CD14-positive monocyte (primary cell): ENCODE results near the gene SMU1. TPM values are rescaled to one million over a fixed set of nuclear protein-coding genes. Genes with fewer than 3 reads are reported as not detected.

Experiments used
- DNase-seq, 3 donors: peaks; one replicate each; pipeline ENCODE4 v3.0.0-alpha.2; 2011 to 2022
- H2AFZ ChIP-seq: 2 replicates; pipeline ENCODE4 v1.6.0; 2012; ENCODE audit warnings: mild to moderate bottlenecking, low read depth, low read length, inconsistent platforms; ENCODE audit not compliant: insufficient read depth, poor library complexity, severe bottlenecking
- H3K27ac ChIP-seq, 2 donors: 1 replicate in 1 of 2; 2 replicates in 1 of 2; pipeline ENCODE4 v1.5.1; 2012 to 2013; ENCODE audit warnings: low read length in 2 of 2, control low read depth in 1 of 2, inconsistent platforms in 1 of 2, low read depth in 1 of 2, mild to moderate bottlenecking in 1 of 2
- H3K27me3 ChIP-seq, 2 donors: one replicate each; pipeline versions ENCODE4 v1.6.0 to v1.6.1; 2011 to 2013; ENCODE audit warnings: low read length in 2 of 2; ENCODE audit not compliant: control insufficient read depth in 2 of 2, insufficient read depth in 2 of 2
- H3K36me3 ChIP-seq, 2 donors: replicated peaks in 1 of 2; 1 replicate in 1 of 2; 2 replicates in 1 of 2; pipeline versions ENCODE4 v1.5.1 to v1.6.1; 2012 to 2013; ENCODE audit warnings: low read length in 2 of 2, control low read depth in 1 of 2, inconsistent platforms in 1 of 2, mild to moderate bottlenecking in 1 of 2; ENCODE audit not compliant: insufficient read depth in 2 of 2, control insufficient read depth in 1 of 2
- H3K4me1 ChIP-seq, 2 donors: 1 replicate in 1 of 2; 2 replicates in 1 of 2; pipeline versions ENCODE4 v1.5.1 to v1.6.1; 2012 to 2013; ENCODE audit warnings: low read length in 2 of 2, control low read depth in 1 of 2, inconsistent platforms in 1 of 2, mild to moderate bottlenecking in 1 of 2, moderate library complexity in 1 of 2; ENCODE audit not compliant: insufficient read depth in 2 of 2, control insufficient read depth in 1 of 2
- H3K4me2 ChIP-seq: replicated peaks from 2 replicates; pipeline ENCODE3; 2012; ENCODE audit warnings: low read length, moderate library complexity, mild to moderate bottlenecking; ENCODE audit not compliant: poor library complexity, severe bottlenecking; ENCODE audit errors: extremely low read depth
- H3K4me3 ChIP-seq, 3 experiments: fragments of 200-600 bp in 1 of 3; sonication (generic) in 1 of 3; replicated peaks in 1 of 3; 1 replicate in 2 of 3; 2 replicates in 1 of 3; pipeline ENCODE4 v1.5.1; 2011 to 2013; ENCODE audit warnings: low read length in 3 of 3, mild to moderate bottlenecking in 3 of 3, control low read depth in 2 of 3, low read depth in 2 of 3, inconsistent platforms in 1 of 3, moderate library complexity in 1 of 3
- H3K79me2 ChIP-seq: 2 replicates; pipeline ENCODE4 v1.6.0; 2012; ENCODE audit warnings: mild to moderate bottlenecking, control low read depth, inconsistent platforms, low read length, moderate library complexity; ENCODE audit not compliant: insufficient read depth
- H3K9ac ChIP-seq: 2 replicates; pipeline ENCODE4 v1.6.0; 2017; ENCODE audit warnings: low read length, mild to moderate bottlenecking; ENCODE audit not compliant: insufficient read depth, poor library complexity, severe bottlenecking
- H3K9me3 ChIP-seq, 2 donors: replicated peaks in 1 of 2; 1 replicate in 1 of 2; 2 replicates in 1 of 2; pipeline versions ENCODE4 v1.5.1 to v1.6.1; 2012 to 2013; ENCODE audit warnings: low read length in 2 of 2, control low read depth in 1 of 2; ENCODE audit not compliant: control insufficient read depth in 1 of 2, insufficient read depth in 1 of 2
- H4K20me1 ChIP-seq: 2 replicates; pipeline ENCODE4 v1.6.0; 2012; ENCODE audit warnings: mild to moderate bottlenecking, low read length, control low read depth, moderate library complexity; ENCODE audit not compliant: insufficient read depth
- H3K27ac Mint-ChIP-seq, 7 donors: one replicate each; pipeline ENCODE4 v1.8.0; 2020; ENCODE audit warnings: mild to moderate bottlenecking in 7 of 7, mixed read lengths in 7 of 7, moderate library complexity in 6 of 7, inconsistent platforms in 2 of 7
- H3K27me3 Mint-ChIP-seq, 3 donors: one replicate each; pipeline ENCODE4 v1.8.0; 2021 to 2022; ENCODE audit warnings: low read depth in 3 of 3, mild to moderate bottlenecking in 3 of 3, mixed read lengths in 3 of 3, moderate library complexity in 3 of 3, inconsistent platforms in 1 of 3
- H3K36me3 Mint-ChIP-seq, 2 donors: one replicate each; pipeline ENCODE4 v1.8.0; 2020; ENCODE audit warnings: mixed read lengths in 2 of 2, inconsistent platforms in 1 of 2, mild to moderate bottlenecking in 1 of 2
- H3K4me1 Mint-ChIP-seq: one replicate; pipeline ENCODE4 v1.8.0; 2020; ENCODE audit warnings: mild to moderate bottlenecking, mixed read lengths
- H3K4me3 Mint-ChIP-seq, 2 donors: one replicate each; pipeline ENCODE4 v1.8.0; 2020; ENCODE audit warnings: mild to moderate bottlenecking in 2 of 2, mixed read lengths in 2 of 2, moderate library complexity in 1 of 2
- H3K9me3 Mint-ChIP-seq, 7 donors: one replicate each; pipeline ENCODE4 v1.8.0; 2020 to 2022; ENCODE audit warnings: mixed read lengths in 7 of 7, mild to moderate bottlenecking in 6 of 7, moderate library complexity in 6 of 7, inconsistent platforms in 2 of 7
- CTCF ChIP-seq: fragments of 200-600 bp; IDR thresholded peaks from one replicate; pipeline ENCODE4 v1.8.0; 2022; ENCODE audit warnings: antibody characterized with exemption, mild to moderate bottlenecking
- WGBS: methylation state at CpG from one replicate; pipeline ENCODE4 v1.1.5; 2013; ENCODE audit warnings: missing lambda C conversion rate; ENCODE audit not compliant: insufficient coverage; 5-methylcytosine and 5-hydroxymethylcytosine counted together
- intact Hi-C, 2 donors: fragments of 100-400 bp; cut with micrococcal nuclease; formaldehyde crosslinking; loops; one replicate each; pipeline versions ENCODE4 v1.15.0 to v1.15.1; 2023
- polyA plus RNA-seq, 3 donors: library from polyadenylated mRNA; depleted of rRNA in 1 of 3; unstranded in 2 of 3; stranded (reverse) in 1 of 3; fragments of 300-500 nt in 2 of 3; fragments of >200 nt in 1 of 3; fragmentation: Illumina TruSeq in 2 of 3; gene quantifications; 1 replicate in 2 of 3; 2 replicates in 1 of 3; pipeline ENCODE4 v1.2.3, GENCODE V29; 2012 to 2021

The SMU1 gene
- polyA plus RNA-seq, 3 donors: 8.0 to 21.7 (median 19.3) TPM

GRCh38 chr9:33105959-33106358 lies 29.5 kb upstream of the SMU1 start:
- Mint-ChIP-seq H3K27ac (no peak overlapping the region), H3K9me3 (peaks cover 0 to 4% (median 0%) of the 10 kb centered on the region in 7 donors), H3K27me3 (peaks cover 1 to 4% (median 2%) of the 10 kb centered on the region in 3 donors), H3K4me1 (peaks cover 5% of the 10 kb centered on the region), H3K4me3 (no peak overlapping the region), H3K36me3 (peaks cover 17 to 21% of the 10 kb centered on the region in 2 donors)
- Histone ChIP-seq H3K27me3 (no peaks in the 10 kb centered on the region), H4K20me1 (peaks cover 23% of the 10 kb centered on the region), H3K79me2 (no peaks in the 10 kb centered on the region), H3K4me2 (no peak overlapping the region), H3K27ac (no peak overlapping the region), H3K4me3 (no peak overlapping the region), H3K9ac (no peak overlapping the region), H3K4me1 (no peaks in the 10 kb centered on the region), H3K9me3 (no peaks in the 10 kb centered on the region), H2AFZ (no peak overlapping the region), H3K36me3 (peaks cover 2 to 22% of the 10 kb centered on the region in 2 donors)
- DNase-seq: no peak
- TF ChIP-seq CTCF: no peak
- no CpG with 5 or more reads among the region's 1 CpG for WGBS
- intact Hi-C loops: no loop called here

GRCh38 chr9:33105504-33105903 lies 29.0 kb upstream of the SMU1 start:
- Histone ChIP-seq H3K36me3 (peaks cover 2 to 18% of the 10 kb centered on the region in 2 donors), H3K4me3 (no peak overlapping the region), H3K4me1 (no peaks in the 10 kb centered on the region), H4K20me1 (peaks cover 18% of the 10 kb centered on the region), H3K4me2 (no peak overlapping the region), H2AFZ (no peak overlapping the region), H3K9ac (no peak overlapping the region), H3K79me2 (no peaks in the 10 kb centered on the region), H3K27me3 (no peaks in the 10 kb centered on the region), H3K9me3 (no peaks in the 10 kb centered on the region), H3K27ac (no peak overlapping the region)
- no peak for DNase-seq
- no peak for TF ChIP-seq CTCF
- Mint-ChIP-seq H3K36me3 (peaks cover 13 to 17% of the 10 kb centered on the region in 2 donors), H3K4me1 (peaks cover 5% of the 10 kb centered on the region), H3K4me3 (no peak overlapping the region), H3K27me3 (peaks cover 1 to 4% (median 2%) of the 10 kb centered on the region in 3 donors), H3K27ac (no peak overlapping the region), H3K9me3 (peaks cover 0 to 5% (median 0%) of the 10 kb centered on the region in 7 donors)
- intact Hi-C loops: no loop called here
- WGBS: no CpG with 5 or more reads among the region's 5 CpGs
